Left ventricle myocardium inferior (tissue), 1 donor: Measurements from ENCODE around the gene PNPO. TPM values are rescaled to one million over a fixed set of nuclear protein-coding genes. Genes with fewer than 3 reads are reported as not detected.

Source experiments
- DNase-seq: peaks from one replicate; pipeline ENCODE4 v3.0.0-alpha.2; 2020
- H3K27ac ChIP-seq: fragments of 200-600 bp; replicated peaks from 2 replicates; pipeline ENCODE4 v1.8.0; 2021
- H3K27me3 ChIP-seq: fragments of 200-600 bp; 2 replicates; pipeline ENCODE4 v1.8.0; 2021; ENCODE audit warnings: low read depth
- H3K36me3 ChIP-seq: fragments of 200-600 bp; 2 replicates; pipeline ENCODE4 v1.8.0; 2021
- H3K4me1 ChIP-seq: fragments of 200-600 bp; 2 replicates; pipeline ENCODE4 v1.8.0; 2021
- H3K4me3 ChIP-seq: fragments of 200-600 bp; 2 replicates; pipeline ENCODE4 v1.8.0; 2021; ENCODE audit warnings: mild to moderate bottlenecking, moderate library complexity
- H3K9me3 ChIP-seq: fragments of 200-600 bp; replicated peaks from 2 replicates; pipeline ENCODE4 v1.8.0; 2021
- intact Hi-C: fragments of 100-400 bp; cut with micrococcal nuclease; formaldehyde crosslinking; loops from one replicate; pipeline ENCODE4 v1.11.0; 2022
- total RNA-seq: library from RNA; stranded (reverse); fragmentation: NEBNext Ultra II Directional; extraction: Animal tissue kit (Norgen Biotek cat#: 25700); gene quantifications from one replicate; pipeline ENCODE4 v1.2.1, GENCODE V29; 2021
- TF ChIP-seq, protein P1 (sequence below): fragments of 200-600 bp; IDR thresholded peaks from 2 replicates; pipeline ENCODE4 v1.8.0; 2021; ENCODE audit warnings: antibody characterized with exemption, mild to moderate bottlenecking, borderline replicate concordance
- donor health status: DM: no; HTN: yes; CAD: no; lungs with severe emphysema.

Gene PNPO
- total RNA-seq, 1 donor from 2014 or later, result 25.3 TPM

GRCh38 chr17:47981462-47981861, 40.1 kb downstream of the PNPO start:
- DNase-seq, result no peak
- no peak overlapping the region for H3K27ac ChIP-seq
- no peaks in the 10 kb centered on the region for H3K27me3 ChIP-seq
- peaks cover 63% of the 10 kb centered on the region for H3K36me3 ChIP-seq
- no peak overlapping the region for H3K4me3 ChIP-seq
- intact Hi-C loops, result no loop called here
- no peaks in the 10 kb centered on the region for H3K9me3 ChIP-seq
- TF ChIP-seq, protein P1, sequence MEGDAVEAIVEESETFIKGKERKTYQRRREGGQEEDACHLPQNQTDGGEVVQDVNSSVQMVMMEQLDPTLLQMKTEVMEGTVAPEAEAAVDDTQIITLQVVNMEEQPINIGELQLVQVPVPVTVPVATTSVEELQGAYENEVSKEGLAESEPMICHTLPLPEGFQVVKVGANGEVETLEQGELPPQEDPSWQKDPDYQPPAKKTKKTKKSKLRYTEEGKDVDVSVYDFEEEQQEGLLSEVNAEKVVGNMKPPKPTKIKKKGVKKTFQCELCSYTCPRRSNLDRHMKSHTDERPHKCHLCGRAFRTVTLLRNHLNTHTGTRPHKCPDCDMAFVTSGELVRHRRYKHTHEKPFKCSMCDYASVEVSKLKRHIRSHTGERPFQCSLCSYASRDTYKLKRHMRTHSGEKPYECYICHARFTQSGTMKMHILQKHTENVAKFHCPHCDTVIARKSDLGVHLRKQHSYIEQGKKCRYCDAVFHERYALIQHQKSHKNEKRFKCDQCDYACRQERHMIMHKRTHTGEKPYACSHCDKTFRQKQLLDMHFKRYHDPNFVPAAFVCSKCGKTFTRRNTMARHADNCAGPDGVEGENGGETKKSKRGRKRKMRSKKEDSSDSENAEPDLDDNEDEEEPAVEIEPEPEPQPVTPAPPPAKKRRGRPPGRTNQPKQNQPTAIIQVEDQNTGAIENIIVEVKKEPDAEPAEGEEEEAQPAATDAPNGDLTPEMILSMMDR, result no peak
- H3K4me1 ChIP-seq, result peaks cover 22% of the 10 kb centered on the region

DNA sequence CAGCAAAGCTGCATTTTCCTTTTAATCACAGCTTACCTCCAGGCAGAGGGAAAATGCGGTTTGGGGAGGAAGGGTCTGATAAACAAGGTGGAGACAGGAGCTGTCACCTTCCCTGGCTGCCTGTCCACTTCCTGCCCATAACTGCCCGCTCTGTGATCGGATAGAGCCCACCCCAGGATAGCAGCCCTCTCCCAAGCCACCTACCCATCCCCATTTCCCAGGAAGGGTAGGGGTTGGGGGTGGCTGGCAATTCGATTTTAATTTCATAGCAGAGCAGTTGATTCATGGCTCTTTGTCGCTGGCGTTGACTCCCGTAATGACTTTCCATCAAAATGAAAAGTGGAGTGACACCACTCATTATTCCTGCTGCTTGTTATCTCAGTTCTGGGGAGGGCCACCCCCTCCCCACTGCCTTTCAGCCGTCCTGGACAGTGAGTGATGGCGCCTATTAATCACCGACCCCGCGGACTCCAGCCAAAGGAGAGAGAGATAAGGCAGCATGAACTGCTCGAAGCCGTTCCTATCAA, 40.8 kb downstream of the PNPO start:
- no peak overlapping the region for H3K4me3 ChIP-seq
- peaks cover 57% of the 10 kb centered on the region for H3K36me3 ChIP-seq

GRCh38 chr17:47982645-47983390, 41.4 kb downstream of the PNPO start:
- Histone ChIP-seq H3K4me3 (no peak overlapping the region), H3K9me3 (no peaks in the 10 kb centered on the region), H3K27ac (peak overlapping the region; percentile 72), H3K36me3 (peaks cover 50% of the 10 kb centered on the region), H3K27me3 (no peaks in the 10 kb centered on the region), H3K4me1 (peaks cover 30% of the 10 kb centered on the region)
- no peak for DNase-seq
- intact Hi-C loops, result no loop called here
- TF ChIP-seq, protein P1, result no peak

More for the DNA sequence above, 40.8 kb downstream of the PNPO start:
- Histone ChIP-seq H3K9me3 (no peaks in the 10 kb centered on the region), H3K27me3 (no peaks in the 10 kb centered on the region), H3K4me1 (peaks cover 24% of the 10 kb centered on the region), H3K27ac (no peak overlapping the region)
- intact Hi-C loops, result no loop called here
- no peak for DNase-seq
- TF ChIP-seq, protein P1, result no peak

- Histone ChIP-seq H3K4me3 (no peak overlapping the region), H3K4me1 (peaks cover 30% of the 10 kb centered on the region), H3K27ac (peak overlapping the region; percentile 72), H3K27me3 (no peaks in the 10 kb centered on the region), H3K9me3 (no peaks in the 10 kb centered on the region), H3K36me3 (peaks cover 44% of the 10 kb centered on the region)
- intact Hi-C loops, result no loop called here
- no peak for DNase-seq
- TF ChIP-seq, protein P1, result no peak
Measured at GRCh38 chr17:47983492-47984223, 42.3 kb downstream of the PNPO start.

DNA sequence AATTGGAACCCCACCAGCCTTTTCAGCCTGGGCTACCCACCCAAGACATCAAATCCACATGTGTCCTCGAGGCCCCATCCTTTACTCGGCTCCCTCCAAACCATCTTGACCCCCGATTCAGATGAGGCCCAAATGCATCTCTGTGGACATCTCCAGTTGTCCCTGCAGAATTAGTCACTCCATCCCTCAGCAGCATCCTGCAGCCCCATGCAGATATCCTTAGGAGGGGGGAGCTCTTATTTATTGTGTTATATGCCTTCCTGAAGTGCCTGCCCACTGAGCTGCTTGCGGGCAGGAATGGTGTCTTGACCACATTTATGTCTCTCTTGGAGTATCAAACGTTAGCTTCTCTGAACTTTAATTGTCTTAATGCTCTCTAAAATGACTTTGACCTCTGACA, 45.1 kb downstream of the PNPO start:
- H3K4me3 ChIP-seq, result no peak overlapping the region
- H3K4me1 ChIP-seq, result peaks cover 30% of the 10 kb centered on the region
- DNase-seq, result no peak
- H3K36me3 ChIP-seq, result peaks cover 16% of the 10 kb centered on the region
- TF ChIP-seq, protein P1, result no peak
- no peaks in the 10 kb centered on the region for H3K27me3 ChIP-seq
- H3K9me3 ChIP-seq, result no peaks in the 10 kb centered on the region
- intact Hi-C loops, result no loop called here
- no peak overlapping the region for H3K27ac ChIP-seq
